Measurements from ENCODE around the gene CREB3. TPM values are rescaled to one million over a fixed set of nuclear protein-coding genes. Genes with fewer than 3 reads are reported as not detected.

CREB3 gene
- total and polyA plus RNA-seq, 9 of the 15 experiments (the other 6 are each of a cell fraction or from before 2014, with no cell fraction given) = 5.7 to 18.3 (median 14.9) TPM

- no peak for TF ChIP-seq NCOA1 (IDR thresholded peaks at IDR 0.05; ENCODE audit: low read depth)
- no peak for TF ChIP-seq DEAF1 (CRISPR knock-in tag; IDR thresholded peaks at IDR 0.05)
- TF ChIP-seq NUFIP1 (IDR thresholded peaks at IDR 0.05; ENCODE audit: partially characterized antibody) = no peak
- TF ChIP-seq GABPA (tag; conservative IDR thresholded peaks at IDR 0.05; ENCODE audit: low read depth) = peak; percentile 97
- no peak for TF ChIP-seq TBP (optimal IDR thresholded peaks at IDR 0.05; ENCODE audit: low read depth, low read length)
- no peak for TF ChIP-seq SETDB1 (IDR thresholded peaks at IDR 0.05; ENCODE audit: low read length)
- TF ChIP-seq UBTF (IDR thresholded peaks at IDR 0.05; ENCODE audit: borderline replicate concordance in 1 of 2, low read depth in 2 of 2, low read length in 2 of 2) = 0 out of 4 replicates have a peak, but pooled peaks of 1 of the 2 experiments have one; percentile 46
- TF ChIP-seq RAD51 (IDR thresholded peaks at IDR 0.05; ENCODE audit: borderline replicate concordance, low read depth) = no peak
- TF ChIP-seq RFX7 (CRISPR knock-in tag; IDR thresholded peaks at IDR 0.05) = no peak
- TF ChIP-seq ZBTB11 (CRISPR knock-in tag; IDR thresholded peaks at IDR 0.05) = peak; percentile 77 to 95 (median 93); a peak in 5 of 6 replicates
- TF ChIP-seq HCFC1 (IDR thresholded peaks at IDR 0.05; ENCODE audit: low read depth, low read length) = peak; percentile 36; the same call in 1 of the 2 replicates
Observed at GRCh38 chr9:35748858-35749514, 16.5 kb downstream of the CREB3 start, which contains the start of the genes GBA2 and RGP1 (continued).
